Femur (tissue), 1 donor: ENCODE measurements around the gene THAP2.

Experiments
- DNase-seq: peaks from one replicate; pipeline ENCODE4 v3.0.0-alpha.2; 2017

Gene THAP2

GRCh38 chr12:71710276-71711125 is 46.4 kb downstream of the THAP2 start:
- no peak for DNase-seq

- DNase-seq, result no peak
Measured at GRCh38 chr12:71718611-71719010, 54.5 kb downstream of the THAP2 start.

GRCh38 chr12:71719647-71720370 is 55.7 kb downstream of the THAP2 start:
- DNase-seq, result no peak

- no peak for DNase-seq
Measured at GRCh38 chr12:71721783-71722505, 57.8 kb downstream of the THAP2 start.

- DNase-seq, result no peak
Measured at GRCh38 chr12:71725011-71725410, 60.9 kb downstream of the THAP2 start.

- DNase-seq, result no peak
Measured at GRCh38 chr12:71726548-71726947, 62.4 kb downstream of the THAP2 start.

- DNase-seq, result no peak
Measured at GRCh38 chr12:71727958-71728357, 63.9 kb downstream of the THAP2 start.
